Right lobe of liver (tissue), 6 donors: Measurements from ENCODE around the gene MBOAT1. TPM values are rescaled to one million over a fixed set of nuclear protein-coding genes. Genes with fewer than 3 reads are reported as not detected.
"Not testable (repeated sequence)": the region's sequence is repeated elsewhere in the genome, so short reads cannot be mapped to it uniquely, and the experiment has no call there.

Source experiments
- ATAC-seq, 4 donors: fragments of 200-7000 bp; cut with Tn5 transposase; one replicate each; pipeline ENCODE4 v1.9.1; 2020; ENCODE audit warnings: mild to moderate bottlenecking in 4 of 4, moderate library complexity in 4 of 4
- DNase-seq, 3 donors: peaks; one replicate each; pipeline ENCODE4 v3.0.0-alpha.2; 2020
- H3K27ac ChIP-seq, 3 donors: fragments of 200-600 bp; one replicate each; pipeline ENCODE4 v1.8.0; 2022
- H3K27me3 ChIP-seq, 2 donors: fragments of 200-600 bp; one replicate each; pipeline ENCODE4 v1.8.0; 2022
- H3K36me3 ChIP-seq, 4 donors: fragments of 200-600 bp; sonication (generic) in 1 of 4; one replicate each; pipeline versions ENCODE4 v1.5.1 to v1.8.0; 2017 to 2022; ENCODE audit warnings: control low read depth in 1 of 4
- H3K4me1 ChIP-seq, 4 donors: fragments of 200-600 bp; sonication (generic) in 1 of 4; one replicate each; pipeline versions ENCODE4 v1.5.1 to v1.8.0; 2017 to 2022; ENCODE audit warnings: control low read depth in 1 of 4
- H3K4me3 ChIP-seq, 3 donors: fragments of 200-600 bp; one replicate each; pipeline ENCODE4 v1.8.0; 2022
- H3K9me3 ChIP-seq, 4 donors: fragments of 200-600 bp; sonication (generic) in 1 of 4; one replicate each; pipeline versions ENCODE4 v1.5.1 to v1.8.0; 2017 to 2022; ENCODE audit warnings: control low read depth in 1 of 4
- CTCF ChIP-seq, 4 donors: fragments of 200-600 bp in 3 of 4; fragments of 450-650 bp in 1 of 4; IDR thresholded peaks; one replicate each; pipeline versions ENCODE4 v1.5.1 to v1.8.0; 2016 to 2022; ENCODE audit warnings: antibody characterized with exemption in 4 of 4, mild to moderate bottlenecking in 2 of 4
- POLR2A ChIP-seq: fragments of 450-650 bp; IDR thresholded peaks from one replicate; pipeline ENCODE4 v1.6.1; 2017; ENCODE audit warnings: antibody characterized with exemption, mild to moderate bottlenecking
- WGBS: methylation state at CpG from one replicate; pipeline ENCODE4 v1.1.6; 2018; ENCODE audit warnings: low coverage, low lambda C conversion rate; ENCODE audit not compliant: insufficient coverage; ENCODE audit errors: missing lambda C conversion rate; 5-methylcytosine and 5-hydroxymethylcytosine counted together
- intact Hi-C, 2 donors: fragments of 100-400 bp; cut with DNase I; formaldehyde crosslinking; loops; one replicate each; pipeline versions ENCODE4 v1.11.2 to v1.14.1; 2022
- total RNA-seq, 6 experiments: library from RNA; depleted of rRNA in 2 of 6; stranded (reverse); fragments of >200 nt in 2 of 6; fragmentation: NEBNext Ultra II Directional in 3 of 6; extraction: Animal tissue kit (Norgen Biotek cat#: 25700) in 3 of 6; gene quantifications; one replicate each; pipeline versions ENCODE4 v1.1.0 to v1.2.4, GENCODE V29; 2016 to 2023
- donor health status: DM: no; HTN: yes; CAD: no.
- donor health status: DM: no; HTN: no; CAD: no.
- donor health status: DM: no; HTN: no; CAD: no.
- donor health status: DM: no; HTN: yes; CAD: no.
- donor health status: DM: no; HTN: yes; CAD: no.

MBOAT1 gene
- total RNA-seq, 6 experiments from 2014 or later = 3.6 to 10.0 (median 5.9) TPM

DNA sequence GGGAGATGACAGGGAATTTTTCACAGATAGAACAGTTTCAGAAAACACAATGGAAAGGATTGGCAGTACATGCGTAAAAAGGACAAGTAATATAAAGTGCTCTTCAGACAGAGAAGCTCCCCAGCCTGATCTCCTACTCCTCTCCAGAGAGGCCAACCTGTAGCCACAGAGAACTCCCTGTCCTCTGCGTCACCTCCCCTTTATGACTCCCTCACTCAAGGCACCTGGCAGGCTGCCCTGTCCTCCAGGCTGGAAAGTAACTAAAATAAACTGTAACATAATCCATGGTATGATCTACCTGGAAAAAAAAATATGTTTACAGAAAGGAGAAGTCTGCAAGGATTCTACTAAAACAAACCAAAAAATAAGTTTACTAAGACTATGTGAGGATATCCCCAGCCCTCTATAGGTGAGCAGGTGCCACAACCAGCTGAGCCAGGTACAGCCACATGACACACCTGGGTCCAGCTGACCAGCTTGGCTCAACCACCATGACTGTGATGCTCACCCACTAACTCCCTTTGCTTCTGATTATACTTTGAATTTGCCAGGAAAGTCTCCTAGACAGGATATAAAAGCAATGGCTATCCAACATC, 29.2 kb downstream of the MBOAT1 start:
- ATAC-seq = peak in 2 of 4 donors; percentile 37 to 40
- intact Hi-C loops = no loop called here
- Histone ChIP-seq H3K27me3 (no peaks in the 10 kb centered on the region), H3K36me3 (no peaks in the 10 kb centered on the region), H3K4me1 (no peaks in the 10 kb centered on the region), H3K4me3 (no peak overlapping the region), H3K27ac (no peak overlapping the region), H3K9me3 (peaks cover 0 to under 1% (median 0%) of the 10 kb centered on the region in 4 donors)
- 82% methylated on average over 2 of the region's 2 CpGs for WGBS
- TF ChIP-seq CTCF (IDR thresholded peaks at IDR 0.05) (no peak), POLR2A (no peak)
- DNase-seq = peak in 1 of 3 donors; percentile 33

GRCh38 chr6:20182069-20182468, 30.2 kb downstream of the MBOAT1 start:
- no peak overlapping the region for H3K27ac ChIP-seq
- ATAC-seq (no peak), DNase-seq (no peak)
- H3K9me3 ChIP-seq = no peaks in the 10 kb centered on the region
- no peak for TF ChIP-seq POLR2A
- no peak for TF ChIP-seq CTCF (IDR thresholded peaks at IDR 0.05)
- H3K4me3 ChIP-seq = no peak overlapping the region
- no peaks in the 10 kb centered on the region for H3K4me1 ChIP-seq
- intact Hi-C loops = no loop called here
- no peaks in the 10 kb centered on the region for H3K27me3 ChIP-seq
- H3K36me3 ChIP-seq = no peaks in the 10 kb centered on the region
- 79% methylated on average over 2 of the region's 2 CpGs for WGBS

DNA sequence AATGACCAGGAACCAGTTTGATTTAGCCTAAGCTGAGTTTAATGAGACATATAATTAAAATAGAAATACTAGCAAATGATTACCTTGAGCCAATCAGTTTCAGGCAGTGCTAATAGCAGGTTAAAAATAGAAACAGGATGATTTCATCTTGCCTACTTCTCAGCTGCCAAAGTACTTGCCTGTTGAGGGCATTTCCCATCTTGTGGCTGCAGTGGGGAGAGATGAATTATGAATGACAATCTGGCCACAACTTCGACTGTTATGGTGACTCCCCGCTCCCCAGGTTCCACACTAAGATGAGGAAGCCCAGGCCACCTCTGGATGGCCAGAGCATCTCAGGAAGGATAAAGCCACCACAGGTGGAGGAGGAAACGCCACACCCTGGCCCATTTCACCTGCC, 31.3 kb downstream of the MBOAT1 start:
- intact Hi-C loops = no loop called here
- peak in 1 of 4 donors; percentile 66 for ATAC-seq
- no peak for TF ChIP-seq POLR2A
- TF ChIP-seq CTCF (IDR thresholded peaks at IDR 0.05) = no peak
- Histone ChIP-seq H3K27me3 (no peaks in the 10 kb centered on the region), H3K4me1 (no peaks in the 10 kb centered on the region), H3K4me3 (no peak overlapping the region), H3K36me3 (no peaks in the 10 kb centered on the region), H3K27ac (no peak overlapping the region), H3K9me3 (no peaks in the 10 kb centered on the region)
- DNase-seq = no peak
- WGBS = 100% methylated on average over 1 of the region's 3 CpGs

GRCh38 chr6:20179287-20180045, 32.8 kb downstream of the MBOAT1 start:
- 80% methylated on average over 3 of the region's 4 CpGs for WGBS
- H3K36me3 ChIP-seq, H3K4me3 ChIP-seq, DNase-seq, H3K9me3 ChIP-seq, intact Hi-C loops, H3K27me3 ChIP-seq, H3K27ac ChIP-seq, H3K4me1 ChIP-seq, ATAC-seq: not testable (repeated sequence)

- H3K4me1 ChIP-seq = no peaks in the 10 kb centered on the region
- no peaks in the 10 kb centered on the region for H3K9me3 ChIP-seq
- no peak for TF ChIP-seq POLR2A
- ATAC-seq (peak in 2 of 4 donors; percentile 53 to 66), DNase-seq (no peak)
- no peaks in the 10 kb centered on the region for H3K27me3 ChIP-seq
- H3K36me3 ChIP-seq = no peaks in the 10 kb centered on the region
- intact Hi-C loops = no loop called here
- 55% methylated on average over 2 of the region's 2 CpGs for WGBS
- H3K27ac ChIP-seq = no peak overlapping the region
- no peak overlapping the region for H3K4me3 ChIP-seq
Measured at GRCh38 chr6:20178327-20178726, 33.9 kb downstream of the MBOAT1 start.
